GM19193 (cell line): Measurements from ENCODE around the gene RGS11.

Experiments used
- POLR2A ChIP-seq: IDR thresholded peaks from 4 replicates; pipeline ENCODE4 v1.6.1; 2011; ENCODE audit not compliant: insufficient read depth, insufficient read length; ENCODE audit errors: extremely low read depth

The RGS11 gene

GRCh38 chr16:245105-245504 is 30.6 kb downstream of the RGS11 start:
- TF ChIP-seq POLR2A: no peak

DNA sequence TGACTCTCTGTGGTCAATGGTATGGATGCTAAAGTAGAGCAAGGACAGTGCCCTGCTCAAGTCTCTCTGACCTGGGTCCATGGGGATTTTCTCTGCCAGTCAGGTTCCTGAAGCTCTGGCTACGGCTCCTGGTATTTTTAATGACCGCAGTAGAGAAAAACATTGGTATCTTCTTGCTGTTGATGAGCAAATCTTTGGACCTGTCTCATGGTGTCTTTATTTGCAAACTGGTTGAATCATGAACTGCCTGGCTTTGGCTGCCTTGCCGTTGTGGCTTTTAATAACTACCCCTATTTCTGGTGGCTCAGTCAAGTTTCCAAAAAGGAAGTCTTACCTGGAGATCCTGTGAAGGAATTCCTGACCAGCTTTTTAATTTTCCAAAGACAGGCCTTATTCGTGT is 32.4 kb downstream of the RGS11 start:
- no peak for TF ChIP-seq POLR2A

DNA sequence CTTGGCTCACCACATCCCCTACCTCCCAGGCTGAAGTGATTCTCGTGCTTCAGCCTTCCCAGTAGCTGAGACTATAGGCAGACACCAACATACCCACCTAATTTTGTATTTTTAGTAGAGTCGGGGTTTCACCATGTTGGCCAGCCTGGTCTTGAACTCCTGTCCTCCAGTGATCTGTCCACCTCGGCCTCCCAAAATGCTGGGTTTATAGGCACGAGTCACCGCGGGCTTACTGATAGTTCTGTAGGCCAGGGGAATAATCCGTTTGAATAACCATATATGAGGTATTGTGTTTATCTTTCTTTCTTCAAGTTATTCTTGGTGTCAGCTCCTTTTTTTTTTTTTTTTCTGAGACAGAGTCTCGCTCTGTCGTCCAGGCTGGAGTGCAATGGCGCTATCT is 33.5 kb downstream of the RGS11 start:
- no peak for TF ChIP-seq POLR2A

GRCh38 chr16:240559-240958 is 35.2 kb downstream of the RGS11 start:
- TF ChIP-seq POLR2A: no peak

DNA sequence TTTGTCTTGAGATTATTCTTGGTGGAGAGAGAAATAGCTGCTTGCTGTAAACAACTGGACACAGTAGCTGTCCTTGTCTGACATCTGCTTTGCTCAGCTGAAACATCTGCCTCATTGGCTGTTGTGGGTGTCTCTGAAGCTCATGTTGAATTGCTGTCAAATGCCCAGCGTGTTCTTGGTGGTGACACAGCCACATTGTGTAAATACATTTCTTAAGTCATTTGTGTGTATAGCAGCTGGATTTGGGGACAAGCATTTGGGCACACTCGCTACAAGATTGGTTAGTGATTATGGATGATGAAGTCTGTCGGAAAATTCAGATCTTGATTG is 35.8 kb downstream of the RGS11 start:
- no peak for TF ChIP-seq POLR2A

DNA sequence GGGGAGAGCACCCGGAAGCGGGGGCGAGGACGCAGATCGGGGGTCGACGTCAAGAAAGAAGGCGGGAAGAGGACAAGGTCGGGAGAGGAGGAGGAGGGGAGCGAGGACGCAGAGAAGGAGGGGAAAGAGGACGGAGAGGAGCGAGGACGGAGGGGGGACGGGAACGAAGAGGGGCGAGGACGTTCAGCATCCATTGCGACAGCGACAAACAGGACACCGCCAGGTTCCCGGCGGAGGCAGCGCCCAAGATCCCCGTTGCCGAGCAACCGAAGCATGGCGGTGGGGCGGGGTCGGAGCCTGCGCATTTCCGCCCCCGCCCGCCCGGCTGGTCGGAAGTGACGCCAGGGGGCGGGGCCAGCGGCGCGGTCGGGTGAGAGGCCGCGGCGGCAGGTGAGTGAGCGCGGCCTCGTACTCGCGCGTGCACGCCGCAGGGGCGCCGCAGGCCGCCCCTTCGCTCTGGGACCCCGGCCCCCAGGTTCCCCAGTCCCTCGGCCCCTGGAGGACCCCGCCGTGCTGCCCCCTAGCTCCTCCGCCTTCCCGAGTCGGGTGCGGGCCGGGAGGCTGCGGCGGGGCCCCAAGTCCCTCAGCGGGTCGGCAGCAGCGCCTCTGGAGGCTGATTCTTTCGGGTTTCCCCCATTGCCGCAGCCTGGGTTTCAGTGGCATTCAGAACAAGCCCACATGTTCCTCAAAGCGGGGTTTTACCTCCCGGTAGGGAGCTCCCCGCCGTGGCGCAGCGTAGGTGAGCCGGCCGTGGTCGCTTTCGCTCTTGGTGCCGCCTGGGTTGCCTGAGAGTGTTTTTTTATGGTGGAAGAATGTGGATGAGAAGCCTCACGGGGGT is 41.1 kb downstream of the RGS11 start, which contains the start of gene FAM234A:
Gene FAM234A, plus strand, starts transcription at position 354 of the 838 bp plus-strand sequence. CDS start 19,593 bp downstream, outside the sequence.
- peak; percentile 94 for TF ChIP-seq POLR2A

GRCh38 chr16:230949-231348 is 44.8 kb downstream of the RGS11 start:
- no peak for TF ChIP-seq POLR2A

DNA sequence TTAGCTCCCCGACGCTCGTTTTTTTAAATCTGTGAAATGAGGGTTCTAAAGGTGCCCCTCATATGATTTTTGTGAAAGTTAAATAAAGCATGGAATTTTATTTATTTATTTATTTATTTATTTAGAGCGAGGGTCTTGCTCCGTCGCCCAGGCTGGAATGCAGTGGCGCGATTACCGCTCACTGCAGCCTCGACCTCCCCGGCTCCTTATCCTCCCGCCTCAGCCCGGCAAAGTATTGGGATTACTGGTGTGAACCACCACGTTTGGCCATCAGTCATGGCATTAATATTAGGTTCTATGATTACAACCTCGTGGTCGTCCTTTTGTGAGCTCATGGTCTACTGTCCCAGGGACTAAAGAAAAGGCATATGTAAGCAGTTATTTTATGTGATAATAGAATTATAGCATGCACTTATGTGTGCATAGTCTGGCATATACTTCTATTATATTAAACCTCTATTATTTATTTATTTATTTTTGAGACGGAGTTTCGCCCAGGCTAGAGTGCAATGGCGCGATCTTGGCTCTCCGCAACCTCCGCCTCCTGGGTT is 45.9 kb downstream of the RGS11 start:
- no peak for TF ChIP-seq POLR2A

DNA sequence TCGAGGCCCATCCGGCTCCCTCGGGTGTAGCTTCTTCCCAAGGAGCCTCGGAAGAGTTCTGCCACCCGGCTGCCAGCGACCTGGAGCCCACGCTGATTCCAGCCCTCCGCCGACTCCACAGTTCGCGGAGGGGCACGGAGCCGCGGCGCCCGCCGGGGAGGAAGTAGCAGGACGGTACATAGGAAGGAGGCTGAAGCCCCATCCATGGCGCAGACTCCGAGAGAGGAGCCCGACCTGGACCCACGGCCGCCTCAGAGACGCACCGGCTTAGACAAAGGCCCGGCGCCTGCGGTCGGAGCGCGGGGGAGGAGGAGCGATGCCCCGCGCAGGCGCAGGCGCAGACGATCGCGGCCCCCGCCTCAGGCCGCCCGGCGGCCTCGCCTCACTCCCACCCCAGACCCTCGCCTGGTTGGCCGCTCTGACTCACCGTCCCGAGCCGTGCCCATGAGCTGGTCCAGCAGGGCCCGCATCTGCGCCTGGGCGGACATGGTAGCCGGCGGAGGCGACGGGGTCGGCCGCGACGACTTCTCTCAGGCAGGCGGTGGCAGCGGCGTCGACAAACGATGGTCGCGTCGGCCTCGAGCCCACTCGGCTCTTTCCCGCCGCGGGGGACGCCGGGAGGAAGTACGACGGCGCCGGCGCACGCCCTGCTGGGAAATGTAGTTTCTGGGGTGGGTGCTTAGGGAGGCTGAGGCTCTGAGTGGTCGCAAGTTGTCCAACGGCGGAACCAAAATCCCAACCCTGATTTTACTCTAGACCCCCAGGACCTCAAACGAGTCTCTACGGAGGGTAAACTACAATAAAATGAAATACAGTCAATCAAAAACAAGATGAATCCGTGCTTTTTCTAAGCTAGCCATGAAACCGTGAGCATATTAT is 46.7 kb downstream of the RGS11 start, which contains the start of gene LUC7L:
Gene LUC7L, minus strand, starts transcription at position 598 of the 879 bp plus-strand sequence. Its CDS starts 110 bp downstream, at position 488.
- TF ChIP-seq POLR2A: peak; percentile 98

- TF ChIP-seq POLR2A: no peak
Measured at GRCh38 chr16:228151-228851, 47.4 kb downstream of the RGS11 start.

DNA sequence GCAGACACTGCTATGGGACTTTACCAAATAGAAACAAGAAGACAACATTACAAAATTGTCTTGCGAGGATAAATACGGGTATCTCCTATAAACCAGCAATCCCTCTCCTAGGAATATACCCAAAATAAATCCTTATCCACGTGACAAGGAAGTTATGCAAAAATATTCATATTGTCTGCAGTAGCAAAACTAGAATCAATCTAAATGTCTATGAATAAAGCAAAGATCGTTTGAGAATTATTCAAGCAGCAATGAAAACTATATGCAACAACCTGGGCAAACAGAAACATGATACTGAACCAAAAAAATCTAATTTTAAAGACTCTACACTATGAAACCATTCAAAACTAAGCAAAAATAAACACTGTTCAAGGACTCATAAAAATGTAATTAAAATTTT is 55.7 kb downstream of the RGS11 start:
- no peak for TF ChIP-seq POLR2A
